Mucosa of descending colon (tissue), 3 donors: ENCODE results near the gene AACS. TPM values are rescaled to one million over a fixed set of nuclear protein-coding genes. Genes with fewer than 3 reads are reported as not detected.

Source experiments
- ATAC-seq: fragments of 200-7000 bp; cut with Tn5 transposase; one replicate; pipeline ENCODE4 v1.9.1; 2020; ENCODE audit warnings: mild to moderate bottlenecking, moderate library complexity
- DNase-seq, 3 donors: peaks; one replicate each; pipeline ENCODE4 v3.0.0-alpha.2; 2020
- H3K36me3 ChIP-seq: fragments of 200-600 bp; one replicate; pipeline ENCODE4 v1.8.0; 2021; ENCODE audit warnings: low read depth, mild to moderate bottlenecking
- H3K4me1 ChIP-seq: fragments of 200-600 bp; one replicate; pipeline ENCODE4 v1.8.0; 2021; ENCODE audit warnings: low read depth, mild to moderate bottlenecking
- H3K4me3 ChIP-seq: fragments of 200-600 bp; one replicate; pipeline ENCODE4 v1.8.0; 2021; ENCODE audit warnings: mild to moderate bottlenecking
- H3K9me3 ChIP-seq: fragments of 200-600 bp; one replicate; pipeline ENCODE4 v1.8.0; 2021; ENCODE audit warnings: mild to moderate bottlenecking
- CTCF ChIP-seq: fragments of 200-600 bp; IDR thresholded peaks from one replicate; pipeline ENCODE4 v1.8.0; 2022; ENCODE audit warnings: antibody characterized with exemption, mild to moderate bottlenecking
- intact Hi-C, 2 donors: fragments of 100-400 bp; cut with DNase I in 1 of 2; cut with micrococcal nuclease in 1 of 2; formaldehyde crosslinking; loops; one replicate each; pipeline versions ENCODE4 v1.11.0 to v1.11.1; 2022; cut with DNase I, micrococcal nuclease
- total RNA-seq, 3 donors: library from RNA; stranded (reverse); fragmentation: NEBNext Ultra II Directional in 2 of 3; extraction: Animal tissue kit (Norgen Biotek cat#: 25700) in 2 of 3; gene quantifications; one replicate each; pipeline versions ENCODE4 v1.2.1 to v1.2.4, GENCODE V29; 2021 to 2023
- donor health status: DM: no; HTN: no; CAD: no; lungs with moderate emphysema.
- donor health status: DM: no; HTN: no; CAD: no.
- donor health status: DM: no; HTN: yes; CAD: no.

AACS gene
- total RNA-seq, 3 donors from 2014 or later = 29.0 to 58.4 (median 39.0) TPM

GRCh38 chr12:125121106-125121505 lies 55.9 kb downstream of the AACS start:
- intact Hi-C loops = no loop called here
- H3K9me3 ChIP-seq = no peaks in the 10 kb centered on the region
- H3K36me3 ChIP-seq = no peaks in the 10 kb centered on the region
- no peak for TF ChIP-seq CTCF
- peaks cover 19% of the 10 kb centered on the region for H3K4me1 ChIP-seq
- no peak overlapping the region for H3K4me3 ChIP-seq
- ATAC-seq = peak; percentile 13
- peak in 1 of 3 donors; percentile 43 for DNase-seq

GRCh38 chr12:125122668-125123067 lies 57.4 kb downstream of the AACS start:
- H3K36me3 ChIP-seq = no peaks in the 10 kb centered on the region
- no peaks in the 10 kb centered on the region for H3K9me3 ChIP-seq
- no peak for DNase-seq
- intact Hi-C loops = no loop called here
- TF ChIP-seq CTCF = no peak
- H3K4me3 ChIP-seq = no peak overlapping the region
- H3K4me1 ChIP-seq = peaks cover 19% of the 10 kb centered on the region
- ATAC-seq = no peak

- Histone ChIP-seq H3K4me1 (peaks cover 19% of the 10 kb centered on the region), H3K36me3 (no peaks in the 10 kb centered on the region), H3K4me3 (no peak overlapping the region), H3K9me3 (no peaks in the 10 kb centered on the region)
- DNase-seq (peak in 1 of 3 donors; percentile 63), ATAC-seq (peak; percentile 89)
- TF ChIP-seq CTCF = no peak
- intact Hi-C loops = no loop called here
Measured at GRCh38 chr12:125124320-125124966, 59.2 kb downstream of the AACS start.

GRCh38 chr12:125125271-125125670 lies 60.0 kb downstream of the AACS start:
- no peak for TF ChIP-seq CTCF
- peaks cover 19% of the 10 kb centered on the region for H3K4me1 ChIP-seq
- peak; percentile 84 for ATAC-seq
- intact Hi-C loops = no loop called here
- no peak overlapping the region for H3K4me3 ChIP-seq
- no peaks in the 10 kb centered on the region for H3K9me3 ChIP-seq
- DNase-seq = peak; percentile 71 to 82 (median 80)
- no peaks in the 10 kb centered on the region for H3K36me3 ChIP-seq

GRCh38 chr12:125128439-125129178 lies 63.4 kb downstream of the AACS start:
- TF ChIP-seq CTCF = no peak
- DNase-seq = no peak
- intact Hi-C loops = no loop called here
- H3K36me3 ChIP-seq = no peaks in the 10 kb centered on the region
- no peak overlapping the region for H3K4me3 ChIP-seq
- peaks cover 19% of the 10 kb centered on the region for H3K4me1 ChIP-seq
- no peaks in the 10 kb centered on the region for H3K9me3 ChIP-seq
- no peak for ATAC-seq
